GM18909 (cell line): ENCODE data around the gene GMPR.

Source experiments
- ATAC-seq: cut with Tn5 transposase; IDR thresholded peaks from one replicate; pipeline ENCODE4 v1.9.1; 2021; ENCODE audit warnings: mild to moderate bottlenecking; ENCODE audit not compliant: unreplicated experiment, poor library complexity

Gene GMPR

DNA sequence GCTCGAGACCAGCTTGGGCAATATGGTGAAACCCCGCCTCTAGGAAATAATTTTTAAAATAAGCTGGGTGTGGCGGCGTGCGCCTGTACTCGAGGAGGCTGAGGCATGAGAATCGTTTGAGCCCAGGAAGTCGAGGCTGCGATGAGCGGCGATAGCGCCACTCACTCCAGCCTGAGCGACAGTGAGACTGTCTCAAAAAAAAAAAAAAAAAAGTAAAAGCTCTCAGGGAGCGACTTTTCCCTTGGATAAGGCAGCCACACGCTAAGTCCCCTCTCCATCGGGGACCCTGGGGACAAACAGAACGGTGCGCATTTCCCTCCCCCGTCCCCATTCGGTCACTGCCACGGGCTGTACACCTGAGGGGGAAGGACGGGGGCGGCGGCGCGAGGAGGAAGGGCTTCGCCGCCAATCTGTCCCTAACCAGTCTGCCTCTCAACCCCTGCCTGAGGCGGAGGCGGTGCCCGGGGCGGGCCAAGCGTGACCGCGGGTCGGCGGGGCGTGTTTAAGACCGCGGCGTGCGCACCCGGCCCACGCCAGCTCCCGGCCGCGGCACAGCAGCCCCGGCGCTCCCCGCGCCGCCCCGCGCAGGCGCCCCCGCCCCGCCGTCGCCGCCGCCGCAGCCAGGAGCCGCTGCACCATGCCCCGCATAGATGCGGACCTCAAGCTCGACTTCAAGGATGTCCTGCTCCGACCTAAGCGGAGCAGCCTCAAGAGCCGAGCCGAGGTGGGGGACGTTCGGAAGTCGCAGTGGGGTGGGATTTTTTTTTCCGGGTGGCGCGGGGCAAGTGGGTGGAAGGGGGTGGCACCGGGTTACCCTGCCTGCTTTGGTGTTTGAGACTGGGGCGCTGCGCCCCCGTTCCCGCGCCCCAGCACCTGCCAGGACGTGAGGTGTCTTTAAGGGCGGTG, at the start of gene GMPR:
Gene GMPR, plus strand, starts transcription at position 531 of the 906 bp plus-strand sequence. Its CDS starts 107 bp downstream, at position 638.
- peak; percentile 78 for ATAC-seq

DNA sequence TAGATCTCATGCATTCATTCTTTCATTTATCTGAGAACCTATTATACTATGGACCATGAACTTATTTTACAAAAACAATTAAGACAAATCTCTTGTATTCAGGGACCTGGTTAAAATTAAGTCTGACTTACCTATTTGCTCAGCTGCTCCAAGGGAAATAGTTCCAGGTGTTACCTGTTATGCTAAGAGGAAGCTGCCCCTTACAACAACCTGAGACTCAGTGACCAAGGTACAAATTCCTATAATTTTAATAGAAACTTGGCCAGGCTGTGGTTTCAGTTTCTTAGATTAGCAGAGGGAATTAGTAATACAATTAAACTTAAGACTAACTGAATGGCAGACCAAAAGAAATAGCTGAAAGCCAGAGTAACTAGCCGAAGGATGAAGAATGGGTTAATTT, 48.2 kb upstream of the GMPR start:
- ATAC-seq = no peak

DNA sequence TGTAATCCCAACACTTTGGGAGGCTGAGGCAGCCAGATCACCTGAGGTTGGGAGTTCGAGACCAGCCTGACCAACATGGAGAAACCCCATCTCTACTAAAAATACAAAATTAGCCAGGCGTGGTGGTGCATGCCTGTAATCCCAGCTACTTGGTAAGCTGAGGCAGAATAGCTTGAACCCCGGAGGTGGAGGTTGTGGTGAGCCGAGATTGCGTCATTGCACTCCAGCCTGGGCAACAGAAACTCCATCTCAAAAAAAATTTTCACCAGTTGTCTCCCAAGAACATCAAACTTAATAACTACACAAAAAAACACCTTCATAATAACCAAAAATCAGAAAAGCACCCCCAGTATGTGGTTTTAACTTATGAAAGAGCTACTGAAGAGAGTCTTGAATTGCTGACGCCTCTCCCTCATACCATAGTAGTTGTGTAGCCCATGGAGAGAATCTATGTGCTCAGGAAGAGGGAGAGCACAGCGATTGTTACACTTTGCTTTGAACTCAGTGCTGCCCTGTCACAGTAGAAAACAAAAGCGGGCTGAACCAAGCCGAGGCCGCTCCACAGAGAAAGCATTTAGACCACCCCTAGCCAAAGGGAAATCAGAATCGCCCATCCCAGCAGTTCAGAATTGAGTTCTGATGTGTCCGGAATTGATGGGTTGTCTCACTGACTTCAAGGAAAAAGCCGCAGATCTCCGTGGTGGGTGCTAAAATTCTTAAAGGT, 42.0 kb upstream of the GMPR start:
- ATAC-seq = no peak

DNA sequence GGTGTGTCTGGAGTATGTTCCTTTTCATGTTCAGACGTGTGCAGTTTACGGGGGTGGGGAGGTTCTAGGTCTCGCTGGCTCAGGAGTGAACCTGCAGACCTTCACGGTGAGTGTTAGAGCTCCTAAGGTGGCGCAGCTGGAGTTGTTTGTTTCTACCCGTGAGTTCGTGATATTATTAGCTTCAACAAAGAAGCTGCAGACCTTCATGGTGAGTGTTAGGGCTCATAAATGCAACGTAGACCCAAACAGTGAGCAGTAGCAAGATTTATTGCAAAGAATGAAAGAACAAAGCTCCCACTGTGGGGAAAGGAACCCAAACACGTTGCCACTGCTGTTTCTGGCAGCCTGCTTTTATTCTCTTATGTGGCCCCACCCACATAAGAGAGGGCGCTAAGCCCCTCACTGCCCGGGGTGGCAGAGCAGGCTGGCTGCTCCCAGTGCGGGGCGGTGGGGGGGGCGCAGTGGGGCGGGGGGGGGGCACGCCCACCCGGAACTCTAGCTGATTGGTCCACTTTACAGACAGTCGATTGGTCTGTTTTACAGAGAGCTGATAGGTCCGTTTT, 41.3 kb upstream of the GMPR start:
- ATAC-seq = no peak

DNA sequence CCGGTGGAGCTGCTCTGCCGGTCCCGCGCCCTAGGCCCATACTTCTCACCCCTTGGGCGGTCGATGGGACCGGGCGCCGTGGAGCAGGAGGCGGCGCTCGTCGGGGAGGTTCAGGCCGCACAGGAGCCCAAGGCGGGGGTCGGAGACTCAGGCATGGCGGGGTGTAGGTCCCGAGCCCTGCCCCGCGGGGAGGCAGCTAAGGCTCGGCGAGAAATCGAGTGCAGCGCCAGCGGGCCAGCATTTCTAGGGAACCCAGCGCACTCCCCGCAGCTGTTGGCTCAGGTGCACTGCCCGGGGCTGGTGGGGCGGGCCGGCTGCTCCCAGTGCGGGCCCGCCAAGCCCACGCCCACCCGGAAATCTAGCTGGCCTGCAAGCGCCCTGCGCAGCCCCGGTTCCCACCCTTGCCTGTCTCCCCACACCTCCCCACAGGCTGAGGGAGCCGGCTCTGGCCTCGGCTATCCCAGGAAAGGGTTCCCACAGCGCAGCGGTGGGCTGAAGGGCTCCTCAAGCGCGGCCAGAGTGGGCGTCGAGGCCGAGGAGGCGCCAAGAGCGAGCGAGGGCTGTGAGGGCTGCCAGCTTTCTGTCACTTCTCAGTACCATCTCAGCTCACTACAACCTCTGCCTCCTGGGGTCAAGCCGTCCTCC, 40.2 kb upstream of the GMPR start:
- no peak for ATAC-seq

DNA sequence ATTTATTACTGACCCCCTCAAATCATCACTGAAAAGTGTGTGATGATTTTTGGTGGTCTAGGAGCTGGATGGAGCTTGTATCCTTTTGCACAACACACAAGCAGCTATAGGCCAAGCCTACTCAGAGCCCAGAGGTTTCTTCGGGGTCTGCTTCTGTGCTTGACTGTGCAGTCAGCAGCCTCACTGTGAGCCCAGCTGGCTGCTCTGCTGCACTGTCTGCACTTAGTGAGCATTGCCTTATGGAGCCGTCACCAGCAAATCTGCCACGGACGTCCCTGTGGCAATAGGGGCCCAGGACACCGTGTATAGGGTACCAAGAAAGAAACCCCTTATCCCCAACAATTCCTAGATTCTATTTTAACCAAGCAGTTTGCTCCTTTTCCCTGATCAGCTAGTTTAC, 38.6 kb upstream of the GMPR start:
- no peak for ATAC-seq

DNA sequence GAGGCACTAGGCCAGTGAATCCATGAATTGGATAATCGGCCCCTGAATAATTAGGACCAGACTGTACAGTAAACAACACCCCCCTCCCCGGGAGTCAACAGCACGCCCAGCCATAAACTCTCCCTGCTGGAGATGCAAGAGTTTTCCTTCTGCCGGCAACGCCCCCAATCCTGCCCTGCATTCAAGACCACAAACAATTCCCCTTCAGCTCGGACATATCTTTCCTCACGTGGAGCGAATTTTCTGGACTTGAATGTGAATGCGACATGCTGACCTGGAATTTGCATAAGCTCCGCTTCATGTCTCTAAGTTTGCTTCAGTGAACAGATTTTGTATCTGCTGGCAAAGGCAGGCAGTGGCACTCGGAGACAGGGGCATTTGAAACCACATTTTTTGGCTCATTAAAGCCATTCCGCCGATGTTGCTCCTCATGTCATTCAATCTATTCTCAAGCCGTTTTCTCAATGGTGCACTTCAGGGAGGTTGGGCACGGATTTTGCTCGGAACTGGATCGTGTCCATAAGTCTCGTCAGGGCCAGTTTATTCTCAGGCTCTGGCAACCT, 38.0 kb upstream of the GMPR start:
- ATAC-seq = no peak

DNA sequence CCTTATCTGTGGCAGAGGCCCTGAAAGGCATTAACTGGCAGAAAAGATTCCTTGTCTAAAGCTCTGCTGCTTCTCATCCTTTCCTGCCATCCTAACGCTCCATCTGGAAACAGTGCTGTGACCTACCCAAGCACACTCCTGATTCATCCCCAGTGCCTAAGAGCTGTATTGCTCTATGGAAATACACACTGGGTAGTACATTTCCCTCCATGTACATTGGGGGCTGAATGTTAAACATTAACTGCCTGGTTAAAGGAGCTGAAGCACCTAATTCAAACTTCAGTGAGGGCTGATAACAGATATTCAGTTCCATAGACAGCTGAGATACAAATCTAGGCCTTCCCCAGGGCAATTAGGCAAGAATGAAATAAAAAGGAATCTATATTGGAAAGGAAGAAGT, 36.7 kb upstream of the GMPR start:
- ATAC-seq = no peak

DNA sequence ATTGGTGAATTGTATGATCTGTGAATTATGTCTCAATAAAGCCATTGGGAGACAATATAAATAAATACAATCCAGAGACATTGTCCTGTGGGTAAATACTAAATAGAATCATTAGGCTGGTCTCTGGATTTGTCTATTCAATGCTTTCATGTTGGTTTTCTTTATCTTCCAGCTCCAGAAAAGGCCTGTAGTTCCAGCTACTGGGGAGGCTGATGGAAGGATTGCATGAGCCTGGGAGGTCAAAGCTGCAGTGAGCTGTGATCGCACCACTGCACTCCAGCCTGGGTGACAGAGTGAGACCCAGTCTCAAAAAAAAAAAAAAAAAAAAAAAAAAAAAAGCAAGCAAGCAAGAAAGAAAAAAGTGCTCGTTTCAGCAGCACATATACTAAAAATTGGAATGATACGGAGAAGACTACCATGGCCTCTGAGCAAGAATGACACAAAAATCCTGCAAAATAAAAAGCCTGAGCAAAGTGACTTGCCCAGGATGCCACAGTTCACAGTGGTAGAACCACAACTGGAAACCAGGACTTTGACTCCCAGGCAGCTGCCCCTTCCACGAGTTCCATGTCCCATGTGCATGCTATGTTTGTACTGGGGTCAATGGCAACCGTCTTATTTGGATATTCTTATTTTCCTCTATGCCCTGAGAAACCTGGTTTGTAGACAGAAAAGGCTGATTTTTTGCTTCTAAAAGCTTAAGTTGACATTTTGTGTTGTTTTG, 33.6 kb upstream of the GMPR start:
- ATAC-seq = peak; percentile 23

DNA sequence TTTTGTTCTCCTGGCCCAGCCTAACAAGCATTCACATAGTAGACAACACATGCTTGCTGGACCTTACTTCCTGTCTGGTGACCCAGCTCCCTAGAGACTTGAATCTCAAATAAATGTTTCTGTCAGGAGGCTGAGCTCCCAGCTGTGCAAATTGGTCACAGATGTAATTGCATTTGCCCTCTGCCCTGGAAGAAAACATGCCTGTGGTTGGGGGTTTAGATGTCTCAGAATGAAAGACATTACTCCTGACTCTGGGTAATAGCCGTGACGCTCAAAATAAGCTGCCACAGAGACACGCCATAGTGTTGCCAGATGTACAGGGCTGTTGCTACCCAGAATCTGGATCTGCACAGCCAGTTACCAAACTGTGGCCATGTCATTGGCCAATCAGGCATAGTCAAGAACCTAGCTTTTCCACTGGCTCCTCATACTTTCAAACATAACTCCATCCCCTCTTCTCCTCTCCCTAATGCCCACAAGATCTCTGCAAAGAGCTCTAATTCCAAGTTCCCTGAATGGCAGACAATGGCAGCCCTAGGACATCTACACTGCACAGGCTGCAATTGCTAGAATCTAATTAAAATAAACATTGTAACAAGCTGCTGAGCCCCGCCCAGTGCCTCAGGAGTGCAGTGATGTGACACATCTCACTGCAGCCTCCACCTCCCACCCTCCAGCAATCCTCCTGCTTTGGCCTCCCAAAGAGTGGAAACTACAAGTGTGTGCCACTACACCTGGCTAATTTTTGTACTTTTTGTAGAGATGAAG, 32.8 kb upstream of the GMPR start:
- peak; percentile 90 for ATAC-seq

DNA sequence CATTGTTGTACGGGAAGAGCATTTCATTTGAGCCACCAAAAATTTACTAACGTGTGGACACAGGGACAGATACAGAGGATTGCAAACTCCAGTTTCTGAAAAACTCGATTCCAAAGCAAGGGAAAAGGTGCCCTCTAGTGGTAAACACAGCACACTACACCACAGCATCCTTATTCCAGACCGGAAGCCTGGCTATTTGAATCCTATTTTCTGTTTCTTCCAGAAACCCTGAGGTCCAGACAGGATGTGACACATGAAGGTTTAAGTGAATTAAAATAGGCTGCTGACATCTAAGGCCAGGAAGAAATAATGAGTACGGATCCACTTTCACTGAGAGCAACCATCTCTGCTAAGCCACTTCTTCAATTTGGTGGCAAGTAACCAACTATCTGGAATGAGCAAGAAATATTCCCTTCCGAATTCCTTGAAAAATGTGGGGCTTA, 31.8 kb upstream of the GMPR start:
- no peak for ATAC-seq

DNA sequence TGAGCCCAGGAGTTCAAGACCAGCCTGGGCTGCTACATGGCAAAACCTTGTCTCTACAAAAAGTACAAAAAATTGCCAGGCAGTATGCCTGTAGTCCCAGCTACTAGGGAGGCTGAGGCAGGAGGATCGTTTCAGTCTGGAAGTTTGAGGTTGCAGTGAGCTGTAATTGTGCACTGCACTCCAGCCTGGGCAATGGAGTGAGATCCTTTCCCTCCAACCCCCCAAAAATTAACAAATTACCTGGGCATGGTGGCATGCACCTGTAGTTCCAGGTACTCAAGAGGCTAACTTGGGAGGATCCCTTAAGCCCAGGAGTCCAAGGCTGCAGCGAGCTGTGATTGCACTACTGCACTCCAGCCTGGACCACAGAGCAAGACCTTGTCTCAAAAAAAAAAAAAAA, 29.4 kb upstream of the GMPR start:
- no peak for ATAC-seq

DNA sequence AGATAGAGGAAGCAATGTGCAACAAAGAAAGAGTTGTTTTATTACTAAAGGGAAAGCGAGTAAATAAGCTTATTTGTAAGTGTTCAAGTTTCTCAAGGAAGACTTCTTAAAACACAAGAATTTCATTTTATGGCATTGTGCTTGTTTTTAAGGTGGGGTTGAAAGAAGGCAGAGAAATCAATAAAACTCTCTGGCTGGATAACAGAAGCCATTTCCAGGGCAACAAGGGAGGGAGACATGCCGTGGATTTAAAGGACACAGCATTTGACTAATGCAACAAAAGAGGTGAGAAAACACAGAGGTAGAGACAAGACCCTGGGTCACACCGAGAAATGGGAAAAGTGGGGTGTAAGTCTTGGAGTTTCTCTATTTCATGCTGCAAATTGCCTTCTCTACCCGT, 28.8 kb upstream of the GMPR start:
- ATAC-seq = no peak

DNA sequence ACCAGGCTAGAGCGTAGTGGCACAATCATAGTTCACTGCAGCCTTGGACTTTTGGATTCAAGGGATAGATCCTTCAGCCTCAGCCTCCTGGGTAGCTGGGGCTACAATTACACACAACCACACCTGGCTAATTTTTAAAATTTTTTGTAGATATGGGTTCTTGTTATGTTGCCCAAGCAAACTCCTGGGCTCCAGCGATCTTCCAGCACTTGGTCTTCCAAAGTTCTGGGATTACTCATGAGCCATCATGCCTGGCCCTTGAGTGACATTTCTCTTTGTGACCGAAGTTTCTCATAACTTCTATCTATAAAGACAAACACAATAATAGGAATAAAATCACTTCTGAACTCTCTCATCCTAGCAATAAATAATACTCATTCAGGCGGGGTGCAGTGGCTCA, 26.1 kb upstream of the GMPR start:
- ATAC-seq = no peak

DNA sequence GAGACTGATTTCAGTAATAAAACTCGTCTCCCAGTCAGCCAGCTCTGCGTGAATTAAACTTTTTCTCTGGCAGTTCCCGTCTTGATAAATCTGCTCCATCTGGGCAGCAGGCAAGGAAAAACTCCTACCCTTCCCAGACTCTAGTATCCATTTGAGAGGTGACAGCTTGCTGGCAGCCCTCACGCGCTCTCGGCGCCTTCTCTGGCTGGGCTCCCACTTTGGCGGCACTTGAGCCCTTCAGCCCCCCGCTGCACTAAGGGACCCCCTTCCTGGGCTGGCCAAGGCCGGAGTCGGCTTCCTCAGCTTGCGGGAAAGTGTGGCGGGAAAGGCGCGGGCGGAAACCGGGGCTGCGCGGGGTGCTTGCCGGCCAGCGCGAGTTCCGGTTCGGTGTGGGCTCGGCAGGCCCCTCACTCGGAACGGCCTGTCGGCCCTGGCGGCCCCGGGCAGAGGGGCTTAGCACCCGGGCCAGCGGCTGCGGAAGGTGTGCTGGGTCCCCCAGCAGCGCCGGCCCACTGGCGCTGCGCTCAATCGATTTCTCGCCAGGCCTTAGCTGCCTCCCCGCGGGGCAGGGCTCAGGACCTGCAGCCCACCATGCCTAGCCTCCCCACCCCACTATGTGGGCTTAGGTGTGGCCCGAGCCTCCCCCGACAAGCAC, 21.8 kb upstream of the GMPR start:
- no peak for ATAC-seq

DNA sequence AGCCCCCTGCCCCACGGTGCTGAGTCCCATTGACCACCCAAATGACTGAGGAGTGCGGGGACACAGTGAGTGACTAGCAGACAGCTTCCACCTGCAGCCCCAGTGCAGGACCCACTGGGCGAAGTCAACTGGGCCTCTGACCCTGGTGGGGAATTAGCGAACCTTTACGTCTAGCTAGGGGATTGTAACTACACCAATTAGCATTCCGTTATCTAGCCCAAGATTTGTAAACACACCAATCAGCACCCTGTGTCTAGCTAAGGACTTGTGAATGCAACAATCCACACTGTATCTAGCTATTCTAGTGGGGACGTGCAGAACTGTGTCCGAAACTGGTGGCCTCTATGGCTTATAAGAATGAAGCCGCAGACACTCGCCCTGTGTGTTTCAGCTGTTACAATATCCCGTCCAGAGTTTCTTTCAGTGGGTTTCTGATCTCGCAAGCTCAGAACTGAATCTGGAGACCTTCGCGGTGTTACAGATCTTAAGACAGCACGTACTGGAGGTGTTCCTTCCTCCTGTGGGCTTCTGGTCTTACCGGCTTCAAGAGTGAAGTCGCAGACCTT, 21.1 kb upstream of the GMPR start:
- ATAC-seq = no peak

DNA sequence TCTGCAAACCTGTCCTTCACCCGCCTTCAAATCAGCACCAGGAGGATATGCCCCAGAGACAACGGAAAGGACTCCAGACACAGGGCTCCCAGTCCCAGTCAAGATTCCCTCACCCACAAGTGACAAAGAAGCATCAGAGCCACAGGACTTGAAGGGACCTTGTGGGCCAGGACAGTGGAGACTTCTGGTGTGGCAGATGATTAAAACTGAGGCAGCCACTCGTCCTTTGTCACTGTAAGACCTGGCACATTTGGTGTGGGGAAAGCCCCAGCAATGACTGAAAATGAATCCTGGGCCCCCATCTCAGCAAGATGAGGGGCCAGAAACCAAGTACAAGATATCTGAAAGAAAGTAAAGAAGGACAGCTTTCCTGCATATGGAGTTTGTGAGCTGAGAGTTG, 15.6 kb upstream of the GMPR start:
- no peak for ATAC-seq

DNA sequence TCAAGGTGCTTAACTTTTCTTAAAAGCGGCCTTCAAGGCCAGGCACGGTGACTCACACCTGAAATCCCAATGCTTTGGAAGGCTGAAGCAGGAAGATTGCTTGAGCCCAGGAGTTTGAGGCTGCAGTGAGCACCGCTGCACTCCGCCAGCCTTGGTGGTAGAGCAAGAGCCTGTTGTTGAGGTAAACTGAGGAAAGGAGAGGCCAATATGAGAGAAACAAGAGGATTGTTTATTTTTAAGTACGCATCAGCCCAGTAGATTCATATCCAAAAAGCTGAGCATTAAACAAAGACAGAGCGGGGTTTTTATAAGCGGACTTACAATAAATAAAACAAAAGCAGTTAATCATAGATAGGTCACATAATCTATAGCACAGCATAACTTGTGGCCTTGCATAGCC, 15.0 kb upstream of the GMPR start:
- ATAC-seq = no peak
